Measurements from ENCODE around the gene USP16.
A peak's percentile ranks its signal among the peaks of the same experiment; 100 is the strongest.

USP16 gene

GRCh38 chr21:29034678-29035077, 10.2 kb downstream of the USP16 start:
- DNase-seq, result no peak

- DNase-seq, result no peak
These were observed 27.8 kb downstream of the USP16 start for GRCh38 chr21:29052224-29052623.

GRCh38 chr21:29053011-29053553, 28.6 kb downstream of the USP16 start:
- no peak for DNase-seq

GRCh38 chr21:29053656-29054055, 29.2 kb downstream of the USP16 start:
- no peak for DNase-seq

GRCh38 chr21:29055080-29055479, 30.6 kb downstream of the USP16 start:
- no peak for DNase-seq

GRCh38 chr21:29056005-29056404, 31.5 kb downstream of the USP16 start:
- DNase-seq, result no peak

- no peak for DNase-seq
These were observed 32.1 kb downstream of the USP16 start for GRCh38 chr21:29056538-29057050.

- DNase-seq, result no peak
These were observed 40.5 kb downstream of the USP16 start for GRCh38 chr21:29064850-29065481.

GRCh38 chr21:29072873-29073221, 48.4 kb downstream of the USP16 start:
- DNase-seq, result no peak

- peak; percentile 99 for DNase-seq
These were observed 48.9 kb downstream of the USP16 start, which contains the start of gene CCT8 for GRCh38 chr21:29073222-29074006. TSS of gene CCT8 (minus strand) at chr21:29073648. CDS start at chr21:29073590, 58 bp downstream.

- DNase-seq, result no peak
These were observed 49.5 kb downstream of the USP16 start for GRCh38 chr21:29074007-29074376.

GRCh38 chr21:29074783-29075182, 50.3 kb downstream of the USP16 start:
- DNase-seq, result no peak

GRCh38 chr21:29075706-29076466, 51.4 kb downstream of the USP16 start:
- no peak for DNase-seq

GRCh38 chr21:29076731-29077640, 52.5 kb downstream of the USP16 start:
- DNase-seq, result peak; percentile 64

- peak; percentile 24 for DNase-seq
These were observed 53.2 kb downstream of the USP16 start for GRCh38 chr21:29077651-29078090.

- peak; percentile 45 for DNase-seq
These were observed 54.6 kb downstream of the USP16 start for GRCh38 chr21:29078869-29079767.

GRCh38 chr21:29080454-29080941, 56.0 kb downstream of the USP16 start:
- peak; percentile 30 for DNase-seq

- DNase-seq, result no peak
These were observed 57.8 kb downstream of the USP16 start for GRCh38 chr21:29082046-29082815.

- no peak for DNase-seq
These were observed 58.8 kb downstream of the USP16 start for GRCh38 chr21:29083306-29083705.

GRCh38 chr21:29084372-29084771, 59.9 kb downstream of the USP16 start:
- no peak for DNase-seq
